Right lobe of liver (tissue), 6 donors: Measurements from ENCODE around the gene RAB36. TPM values are rescaled to one million over a fixed set of nuclear protein-coding genes. Genes with fewer than 3 reads are reported as not detected.

ENCODE experiments used
- ATAC-seq, 4 donors: fragments of 200-7000 bp; cut with Tn5 transposase; one replicate each; pipeline ENCODE4 v1.9.1; 2020; ENCODE audit warnings: mild to moderate bottlenecking in 4 of 4, moderate library complexity in 4 of 4
- DNase-seq, 3 donors: peaks; one replicate each; pipeline ENCODE4 v3.0.0-alpha.2; 2020
- H3K27ac ChIP-seq, 3 donors: fragments of 200-600 bp; one replicate each; pipeline ENCODE4 v1.8.0; 2022
- H3K27me3 ChIP-seq, 2 donors: fragments of 200-600 bp; one replicate each; pipeline ENCODE4 v1.8.0; 2022
- H3K36me3 ChIP-seq, 4 donors: fragments of 200-600 bp; sonication (generic) in 1 of 4; one replicate each; pipeline versions ENCODE4 v1.5.1 to v1.8.0; 2017 to 2022; ENCODE audit warnings: control low read depth in 1 of 4
- H3K4me1 ChIP-seq, 4 donors: fragments of 200-600 bp; sonication (generic) in 1 of 4; one replicate each; pipeline versions ENCODE4 v1.5.1 to v1.8.0; 2017 to 2022; ENCODE audit warnings: control low read depth in 1 of 4
- H3K4me3 ChIP-seq, 3 donors: fragments of 200-600 bp; one replicate each; pipeline ENCODE4 v1.8.0; 2022
- H3K9me3 ChIP-seq, 4 donors: fragments of 200-600 bp; sonication (generic) in 1 of 4; one replicate each; pipeline versions ENCODE4 v1.5.1 to v1.8.0; 2017 to 2022; ENCODE audit warnings: control low read depth in 1 of 4
- CTCF ChIP-seq, 4 donors: fragments of 200-600 bp in 3 of 4; fragments of 450-650 bp in 1 of 4; IDR thresholded peaks; one replicate each; pipeline versions ENCODE4 v1.5.1 to v1.8.0; 2016 to 2022; ENCODE audit warnings: antibody characterized with exemption in 4 of 4, mild to moderate bottlenecking in 2 of 4
- POLR2A ChIP-seq: fragments of 450-650 bp; IDR thresholded peaks from one replicate; pipeline ENCODE4 v1.6.1; 2017; ENCODE audit warnings: antibody characterized with exemption, mild to moderate bottlenecking
- WGBS: methylation state at CpG from one replicate; pipeline ENCODE4 v1.1.6; 2018; ENCODE audit warnings: low coverage, low lambda C conversion rate; ENCODE audit not compliant: insufficient coverage; ENCODE audit errors: missing lambda C conversion rate; 5-methylcytosine and 5-hydroxymethylcytosine counted together
- intact Hi-C, 2 donors: fragments of 100-400 bp; cut with DNase I; formaldehyde crosslinking; loops; one replicate each; pipeline versions ENCODE4 v1.11.2 to v1.14.1; 2022
- total RNA-seq, 6 experiments: library from RNA; depleted of rRNA in 2 of 6; stranded (reverse); fragments of >200 nt in 2 of 6; fragmentation: NEBNext Ultra II Directional in 3 of 6; extraction: Animal tissue kit (Norgen Biotek cat#: 25700) in 3 of 6; gene quantifications; one replicate each; pipeline versions ENCODE4 v1.1.0 to v1.2.4, GENCODE V29; 2016 to 2023
- donor health status: DM: no; HTN: yes; CAD: no.
- donor health status: DM: no; HTN: no; CAD: no.
- donor health status: DM: no; HTN: no; CAD: no.
- donor health status: DM: no; HTN: yes; CAD: no.
- donor health status: DM: no; HTN: yes; CAD: no.

The RAB36 gene
- total RNA-seq, 6 experiments from 2014 or later: 0.07 to 0.65 (median 0.19) TPM

- ATAC-seq: no peak
- Histone ChIP-seq H3K27ac (no peak overlapping the region), H3K4me1 (peaks cover 0 to 27% (median 12%) of the 10 kb centered on the region in 4 donors)
Measured at GRCh38 chr22:23144432-23144831, 845 bp upstream of the RAB36 start.

GRCh38 chr22:23145878-23146470 lies 697 bp downstream of the RAB36 start:
- Histone ChIP-seq H3K27me3 (no peaks in the 10 kb centered on the region), H3K4me3 (peak overlapping the region in 1 of 3 donors; percentile 26), H3K36me3 (no peaks in the 10 kb centered on the region), H3K9me3 (no peaks in the 10 kb centered on the region), H3K4me1 (peaks cover 0 to 27% (median 12%) of the 10 kb centered on the region in 4 donors), H3K27ac (no peak overlapping the region)
- TF ChIP-seq POLR2A: no peak
- no peak for TF ChIP-seq CTCF (IDR thresholded peaks at IDR 0.05)
- WGBS: 84% methylated on average over 2 of the region's 2 CpGs
- intact Hi-C loops: no loop called here
- DNase-seq (peak in 1 of 3 donors; percentile 35), ATAC-seq (no peak)

More at GRCh38 chr22:23144432-23144831, 845 bp upstream of the RAB36 start:
- Histone ChIP-seq H3K27me3 (no peaks in the 10 kb centered on the region), H3K36me3 (no peaks in the 10 kb centered on the region), H3K4me3 (no peak overlapping the region), H3K9me3 (no peaks in the 10 kb centered on the region)
- intact Hi-C loops: no loop called here
- TF ChIP-seq POLR2A (no peak), CTCF (IDR thresholded peaks at IDR 0.05) (no peak)
- 94% methylated on average over 4 of the region's 4 CpGs for WGBS
- DNase-seq: no peak

GRCh38 chr22:23146478-23147205 lies 1.4 kb downstream of the RAB36 start:
- Histone ChIP-seq H3K27me3 (no peaks in the 10 kb centered on the region), H3K27ac (no peak overlapping the region), H3K9me3 (no peaks in the 10 kb centered on the region), H3K4me1 (peaks cover 0 to 27% (median 12%) of the 10 kb centered on the region in 4 donors), H3K4me3 (no peak overlapping the region), H3K36me3 (no peaks in the 10 kb centered on the region)
- no peak for ATAC-seq
- intact Hi-C loops: no loop called here
- no peak for DNase-seq
- TF ChIP-seq POLR2A (no peak), CTCF (IDR thresholded peaks at IDR 0.05) (no peak)
- 90% methylated on average over 4 of the region's 8 CpGs for WGBS

- Histone ChIP-seq H3K36me3 (no peaks in the 10 kb centered on the region), H3K27me3 (no peaks in the 10 kb centered on the region), H3K4me1 (peaks cover 0 to 22% (median 7%) of the 10 kb centered on the region in 4 donors), H3K9me3 (no peaks in the 10 kb centered on the region), H3K27ac (peak overlapping the region in 1 of 3 donors; percentile 6), H3K4me3 (no peak overlapping the region)
- ATAC-seq: peak; percentile 74 to 79 (median 79)
- intact Hi-C loops: no loop called here
- WGBS: 7% methylated on average over 6 of the region's 6 CpGs
- TF ChIP-seq POLR2A (no peak), CTCF (IDR thresholded peaks at IDR 0.05) (no peak)
- DNase-seq: no peak
Measured at GRCh38 chr22:23147617-23148387, 2.5 kb downstream of the RAB36 start.
